Endothelial cell of hepatic sinusoid (primary cell): Measurements from ENCODE around the gene SCFD2.

Source experiments
- in situ Hi-C: cut with HindIII; loops from 2 replicates; pipeline ENCODE4 v1.10.0; 2017; ENCODE audit warnings: low sequenced_read_pairs

The SCFD2 gene

DNA sequence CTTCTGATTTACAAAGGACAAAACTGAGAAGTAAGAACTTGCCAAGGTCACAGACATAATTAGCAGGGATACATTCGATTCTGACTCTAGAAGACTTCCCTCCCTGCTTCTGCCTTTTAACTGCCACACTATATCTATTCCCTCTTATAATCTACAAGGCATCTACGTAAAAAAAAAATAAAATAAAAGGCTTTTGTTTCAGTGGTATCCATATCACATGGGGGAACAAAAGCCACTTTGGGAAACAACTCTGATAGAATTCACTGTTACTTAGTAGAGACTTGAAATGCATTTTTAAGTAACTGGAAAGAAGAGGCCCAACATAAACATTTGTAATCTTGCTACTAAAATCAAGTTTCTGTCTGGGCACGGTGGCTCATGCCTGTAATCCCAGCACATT is 247.2 kb downstream of the SCFD2 start:
- in situ Hi-C loops: no loop called here

GRCh38 chr4:53116954-53117353 is 248.9 kb downstream of the SCFD2 start:
- in situ Hi-C loops: no loop called here

- in situ Hi-C loops: no loop called here
Measured at GRCh38 chr4:53113431-53114225, 252.2 kb downstream of the SCFD2 start.

- in situ Hi-C loops: no loop called here
Measured at GRCh38 chr4:53105313-53105712, 260.5 kb downstream of the SCFD2 start.

- in situ Hi-C loops: no loop called here
Measured at GRCh38 chr4:53103481-53103880, 262.4 kb downstream of the SCFD2 start.

GRCh38 chr4:53101191-53101581 is 264.7 kb downstream of the SCFD2 start:
- in situ Hi-C loops: no loop called here

DNA sequence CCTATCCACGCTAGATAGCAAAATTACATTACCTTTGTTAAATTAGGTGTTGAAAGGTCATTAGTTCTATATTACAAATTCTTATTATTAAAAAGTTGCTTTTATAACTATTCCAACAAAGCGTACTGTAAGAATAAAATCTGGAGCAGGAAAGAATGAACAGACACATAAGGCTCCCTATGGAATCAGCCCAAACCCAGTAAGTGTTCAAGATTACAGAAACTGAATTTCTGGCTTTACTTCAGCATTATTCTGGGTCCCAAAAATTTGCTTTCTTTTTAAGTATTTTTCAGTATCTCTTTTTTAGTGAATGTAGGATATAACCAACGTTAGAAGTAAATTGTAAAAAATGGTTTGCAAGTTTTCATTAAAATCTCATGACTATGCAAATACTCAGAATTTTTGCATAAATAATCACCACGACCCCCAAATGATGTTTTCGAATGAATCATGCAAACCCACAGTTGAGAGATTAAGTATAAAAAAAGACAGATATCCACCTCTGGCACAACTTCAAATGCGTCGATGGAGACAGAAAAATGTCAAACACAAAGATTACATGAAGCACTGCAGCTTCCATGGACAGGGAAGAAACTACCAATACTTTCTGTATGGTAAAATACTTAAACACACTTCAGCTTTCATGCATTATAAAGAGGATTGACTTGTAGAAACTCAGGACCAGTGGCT is 265.2 kb downstream of the SCFD2 start:
- in situ Hi-C loops: no loop called here

DNA sequence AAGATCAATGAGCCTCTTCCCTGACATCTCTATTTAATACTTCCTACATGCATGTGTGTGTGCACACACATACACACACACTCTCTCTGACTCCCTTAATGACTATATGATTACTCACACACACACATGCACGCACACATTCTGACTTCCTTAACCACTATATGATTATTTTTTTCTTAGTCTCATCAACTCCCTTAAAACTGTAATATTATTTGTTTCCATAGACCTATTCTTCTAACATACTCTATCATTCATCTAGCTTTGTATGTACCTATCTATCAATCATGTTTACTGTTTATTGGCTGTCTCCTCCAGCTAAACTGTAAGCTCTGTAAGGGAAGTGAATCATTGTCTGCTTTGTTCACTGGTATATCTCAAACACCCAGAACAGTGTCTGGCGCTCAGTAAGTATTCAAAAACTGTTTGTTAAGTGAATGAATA is 267.2 kb downstream of the SCFD2 start:
- in situ Hi-C loops: no loop called here

GRCh38 chr4:53094040-53094439 is 271.8 kb downstream of the SCFD2 start:
- in situ Hi-C loops: no loop called here

DNA sequence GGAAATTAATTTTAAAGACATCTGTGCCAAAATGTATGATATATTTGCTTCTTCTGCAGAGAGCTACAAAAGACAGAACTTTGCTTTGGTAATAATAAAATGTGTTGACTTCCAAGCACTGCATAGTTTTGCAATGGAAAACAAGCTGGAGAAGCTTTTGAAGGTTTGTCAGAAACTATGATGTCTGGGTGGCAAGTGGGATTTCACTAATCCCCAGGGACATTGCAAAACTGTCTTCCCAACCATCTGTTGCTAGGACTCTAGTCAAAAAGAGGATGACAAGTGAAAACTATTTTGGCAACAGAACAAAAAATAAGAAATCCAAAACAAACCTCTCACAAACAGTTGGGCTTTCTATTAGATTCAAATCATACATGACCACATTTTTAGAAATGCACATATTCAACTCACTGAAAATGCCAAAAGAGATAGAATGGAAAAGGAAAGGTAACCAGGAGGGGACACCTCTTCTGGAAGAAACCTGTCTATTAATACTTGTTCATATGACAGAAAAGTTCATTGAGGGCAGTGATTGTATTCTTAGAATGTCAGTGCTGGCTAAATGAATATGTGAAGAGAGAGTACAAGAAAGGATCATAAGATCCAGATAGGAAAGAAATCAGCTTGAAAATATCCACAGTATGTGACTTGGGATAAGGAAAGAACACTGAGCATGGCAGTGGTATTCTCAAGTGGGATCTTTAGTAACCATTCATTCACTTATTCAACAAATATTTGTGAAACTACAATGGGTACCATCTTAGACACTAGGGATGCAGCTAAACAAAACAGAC is 275.7 kb downstream of the SCFD2 start:
- in situ Hi-C loops: no loop called here

DNA sequence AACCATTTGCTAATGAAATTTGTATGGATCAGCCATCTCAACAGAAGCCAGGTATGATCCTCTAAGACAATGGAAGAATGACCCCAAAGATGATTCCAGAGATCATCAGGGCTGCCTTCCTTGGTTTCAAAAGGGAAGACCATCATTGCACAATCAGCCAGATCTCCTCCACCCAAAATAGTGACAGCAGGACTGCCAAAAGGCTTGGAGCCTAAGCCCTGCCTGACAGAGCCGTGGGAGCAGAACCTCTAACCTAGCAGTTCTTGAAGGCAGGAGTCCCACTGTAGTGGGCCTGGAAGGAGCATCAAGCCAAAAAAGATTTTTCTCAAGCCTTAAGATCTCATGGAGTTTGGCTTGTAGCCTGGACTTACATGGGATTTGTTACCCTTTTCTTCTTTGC is 277.7 kb downstream of the SCFD2 start:
- in situ Hi-C loops: no loop called here

DNA sequence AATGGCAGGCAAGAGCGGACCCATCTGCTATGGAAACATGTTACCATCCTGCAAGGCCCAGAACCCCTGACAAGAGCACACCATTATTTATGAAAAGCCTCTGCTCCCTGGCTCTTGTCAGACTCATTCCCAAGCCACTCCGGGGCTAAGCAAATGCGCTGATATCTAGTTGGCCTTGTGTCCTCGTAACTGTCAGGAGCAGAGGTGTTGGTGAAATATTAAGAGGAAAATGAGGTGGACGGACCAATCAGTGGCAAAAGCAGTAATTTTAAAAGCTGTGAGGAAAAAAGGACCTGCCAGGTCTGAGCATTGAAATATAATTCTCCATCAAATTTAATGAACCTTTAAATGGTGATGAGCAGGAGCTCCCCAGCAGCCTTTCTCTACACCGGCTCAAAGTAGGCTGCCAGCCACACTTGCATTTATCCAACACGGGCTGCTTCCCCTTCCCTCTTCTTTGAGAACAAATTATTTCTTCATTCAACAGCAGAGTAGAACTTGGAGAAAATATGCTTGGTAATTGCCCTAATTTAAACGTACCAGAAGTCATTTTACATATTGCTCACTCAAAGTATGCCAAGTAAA is 289.4 kb downstream of the SCFD2 start:
- in situ Hi-C loops: no loop called here

DNA sequence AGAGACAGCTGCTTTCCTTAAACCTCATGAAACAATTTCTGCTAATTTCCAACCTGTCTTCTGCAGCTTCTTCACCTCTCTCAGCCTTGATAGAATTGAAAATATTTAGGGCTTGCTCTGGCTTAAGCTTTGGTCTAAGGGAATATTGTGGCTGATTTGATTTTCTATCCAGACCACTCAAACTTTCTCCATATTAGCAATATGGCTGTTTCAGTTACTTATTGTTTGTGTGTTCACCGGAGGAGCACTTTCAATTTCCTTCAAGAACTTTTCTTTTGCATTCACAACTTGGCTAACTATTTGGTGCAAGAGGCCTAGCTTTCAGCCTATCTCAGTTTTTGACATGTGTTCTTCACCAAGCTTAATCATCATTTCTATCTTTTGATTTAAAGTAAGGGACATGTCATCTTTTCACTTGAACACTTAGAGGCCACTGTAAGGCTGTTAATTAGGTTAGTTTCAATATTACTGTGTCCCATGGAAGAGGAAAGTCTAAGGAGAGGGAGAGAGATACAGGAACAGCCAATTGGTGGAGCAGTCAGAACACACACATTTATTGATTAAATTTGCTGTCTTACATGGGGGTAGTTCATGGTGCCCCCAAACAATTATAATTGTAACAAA is 290.6 kb downstream of the SCFD2 start:
- in situ Hi-C loops: no loop called here

DNA sequence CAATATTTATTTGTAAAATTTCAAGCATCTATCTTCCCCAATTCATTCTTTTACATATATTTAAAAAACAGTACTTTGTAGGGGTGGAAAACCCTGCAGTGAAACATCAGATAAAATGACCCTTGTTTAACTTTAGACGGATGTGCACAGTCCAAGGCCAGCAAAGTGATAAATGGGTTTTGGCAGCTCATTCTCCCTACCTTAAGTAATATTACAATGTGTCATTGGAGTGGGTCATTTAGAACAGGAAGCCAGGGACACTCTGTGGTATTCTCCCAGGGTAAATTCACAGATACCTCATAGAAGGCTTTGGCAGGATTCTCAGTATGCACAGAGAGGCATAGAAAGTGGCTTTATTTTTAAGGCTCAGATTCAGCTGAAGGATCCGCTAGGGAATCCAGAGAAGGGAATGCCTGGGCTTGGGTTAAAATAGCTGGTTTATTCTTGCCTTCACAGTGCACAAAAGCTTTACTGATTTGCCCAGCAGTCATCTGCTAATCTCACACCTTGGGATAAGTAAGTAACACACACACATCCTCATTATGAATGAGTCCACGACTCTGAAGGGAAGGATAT is 297.0 kb downstream of the SCFD2 start:
- in situ Hi-C loops: no loop called here

DNA sequence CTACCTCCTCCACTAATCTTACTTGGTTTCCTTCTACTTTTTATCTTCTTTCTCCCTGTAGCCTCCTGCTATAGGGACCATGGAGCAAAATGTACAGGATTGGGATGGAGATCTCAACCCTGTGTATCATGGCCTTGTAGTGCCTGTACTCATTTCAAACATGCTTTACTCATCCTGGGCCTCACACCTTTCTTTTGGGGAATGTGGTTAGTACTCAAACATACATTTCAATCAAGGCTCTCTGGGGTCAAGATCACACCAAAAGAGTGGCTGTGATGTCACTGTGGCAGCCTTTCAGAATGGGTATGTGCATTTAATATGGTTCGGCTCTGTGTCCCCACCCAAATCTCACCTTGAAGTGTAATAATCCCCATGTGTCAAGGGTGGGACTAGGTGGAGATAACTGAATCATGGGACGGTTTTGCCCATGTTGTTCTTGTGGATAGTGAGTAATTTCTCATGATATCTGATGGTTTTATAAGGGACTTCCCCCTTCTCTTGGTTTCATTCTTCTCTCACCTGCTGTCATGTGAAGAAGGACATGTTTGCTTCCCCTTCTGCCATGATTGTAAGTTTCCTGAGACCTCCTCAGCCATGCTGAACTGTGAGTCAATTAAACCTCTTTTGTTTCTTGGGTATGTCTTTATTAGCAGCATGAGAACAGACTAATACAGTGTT is 298.6 kb downstream of the SCFD2 start:
- in situ Hi-C loops: no loop called here

DNA sequence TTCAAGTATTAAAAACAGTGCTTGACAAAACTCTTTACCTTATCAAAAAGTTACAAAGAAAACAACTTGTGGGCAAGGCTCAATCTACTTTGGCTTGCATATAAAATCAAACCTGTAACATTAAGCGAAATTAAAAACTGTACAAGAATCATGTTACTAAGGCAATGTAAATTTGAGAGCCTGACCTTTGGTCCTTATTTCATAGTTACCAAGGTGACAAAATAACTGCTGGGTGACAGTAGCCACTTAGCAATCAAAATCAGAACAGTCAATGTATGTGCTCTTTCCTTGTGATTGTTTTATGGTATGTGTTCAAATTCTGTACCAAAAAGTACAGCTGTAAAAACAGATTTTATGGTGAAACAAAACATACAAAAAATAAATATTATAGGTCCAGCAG is 299.7 kb downstream of the SCFD2 start:
- in situ Hi-C loops: no loop called here

DNA sequence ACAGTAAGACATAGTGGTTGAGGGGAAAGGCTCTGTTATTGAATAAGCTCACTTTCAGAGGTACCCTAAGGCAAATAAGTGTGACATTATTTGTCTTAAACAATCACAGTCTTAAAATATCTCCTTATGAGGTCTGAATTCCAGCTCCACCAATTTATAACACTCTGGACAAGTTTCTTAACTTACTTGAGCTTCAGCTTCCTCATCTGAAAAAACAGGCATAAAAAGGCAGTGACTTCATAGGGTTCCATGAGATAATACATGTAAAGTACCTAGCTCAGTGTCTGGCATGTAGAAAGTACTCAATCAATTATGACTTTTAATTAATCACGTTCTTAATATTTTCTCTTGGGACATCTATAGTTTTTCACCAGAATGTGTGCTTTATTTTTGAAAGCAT is 301.3 kb downstream of the SCFD2 start:
- in situ Hi-C loops: no loop called here

DNA sequence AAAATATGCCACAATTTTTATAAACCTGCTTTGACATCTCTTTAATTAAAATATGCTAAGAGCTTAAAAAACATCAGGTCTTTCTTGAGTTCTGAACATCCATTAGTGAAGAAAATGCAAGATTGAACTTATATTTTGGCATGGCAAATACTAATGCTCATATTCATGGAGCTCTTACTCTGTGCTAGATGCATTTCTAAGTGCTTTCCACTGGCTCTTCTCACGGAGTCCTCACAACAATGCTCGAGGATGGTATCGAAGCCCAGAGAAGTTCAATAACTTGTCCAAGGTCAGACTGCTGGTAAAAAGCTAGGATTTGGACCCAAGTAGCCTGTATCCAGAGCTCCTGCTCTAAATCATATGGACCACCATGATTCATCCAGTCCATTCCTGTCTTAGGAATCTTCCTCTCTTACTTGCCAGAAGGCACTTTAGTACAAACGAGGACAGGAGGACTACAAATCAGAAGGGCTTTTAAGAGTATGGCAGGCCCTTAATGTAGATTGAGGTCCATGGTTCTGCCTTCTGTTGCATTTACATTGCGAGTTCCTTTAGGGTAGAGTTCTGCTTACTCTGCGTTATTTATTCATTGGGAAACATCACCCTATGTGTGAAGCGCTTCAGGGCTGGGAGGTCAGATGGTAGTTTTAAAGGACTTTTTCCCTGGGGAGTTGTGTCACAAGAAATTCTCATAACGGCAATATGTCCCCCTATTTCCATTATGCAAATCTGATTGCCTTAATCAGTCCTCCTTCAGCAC is 304.6 kb downstream of the SCFD2 start:
- in situ Hi-C loops: no loop called here

DNA sequence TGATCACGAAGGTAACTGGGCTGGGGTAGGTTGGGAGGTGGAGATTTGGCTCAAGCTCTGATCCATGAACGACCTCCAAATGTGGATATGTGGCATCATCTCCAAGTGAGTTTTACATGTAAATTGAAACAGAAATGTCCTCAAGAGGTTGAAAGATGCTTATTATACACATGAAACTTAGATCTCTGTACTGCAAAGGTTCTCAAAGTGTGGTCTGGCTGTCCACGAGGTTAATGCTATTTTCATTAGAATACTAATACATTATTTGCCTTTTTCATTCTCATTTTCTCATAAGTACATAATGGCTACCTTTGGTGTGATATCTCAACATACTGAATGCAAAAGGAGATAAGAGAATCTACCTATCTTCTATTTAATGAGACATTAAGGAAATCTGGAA is 305.6 kb downstream of the SCFD2 start:
- in situ Hi-C loops: no loop called here
